ENCODE measurements around the gene SSBP3. TPM values are rescaled to one million over a fixed set of nuclear protein-coding genes. Genes with fewer than 3 reads are reported as not detected.
"Not testable (repeated sequence)": the region's sequence is repeated elsewhere in the genome, so short reads cannot be mapped to it uniquely, and the experiment has no call there.

SSBP3 gene
- total and polyA plus RNA-seq, 2 of the 13 experiments (the other 11 are each of a cell fraction or from before 2014, with no cell fraction given), result 8.5 to 17.6 TPM

DNA sequence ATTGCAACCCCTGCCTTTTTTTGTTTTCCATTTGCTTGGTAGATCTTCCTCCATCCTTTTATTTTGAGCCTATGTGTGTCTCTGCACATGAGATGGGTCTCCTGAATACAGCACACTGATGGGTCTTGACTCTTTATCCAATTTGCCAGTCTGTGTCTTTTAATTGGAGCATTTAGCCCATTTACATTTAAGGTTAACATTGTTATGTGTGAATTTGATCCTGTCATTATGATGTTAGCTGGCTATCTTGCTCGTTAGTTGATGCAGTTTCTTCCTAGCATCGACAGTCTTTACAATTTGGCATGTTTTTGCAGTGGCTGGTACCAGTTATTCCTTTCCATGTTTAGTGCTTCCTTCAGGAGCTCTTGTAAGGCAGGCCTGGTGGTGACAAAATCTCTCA, 40.9 kb upstream of the SSBP3 start:
- intact Hi-C loops (cut with micrococcal nuclease; ENCODE audit: unreplicated experiment); H3K4me2 ChIP-seq (ENCODE audit: low read depth, low read length); POLR2A ChIA-PET; BruUV-seq (replicated peaks); H3K4me1 ChIP-seq (ENCODE audit: insufficient read depth, low read length); CTCF ChIA-PET (ENCODE audit: low intra/inter-chr PET ratio, low total read pairs); H2AFZ ChIP-seq (ENCODE audit: low read length); DNase-seq (ENCODE audit: low spot score); H3K27ac ChIP-seq (ENCODE audit: extremely low read length, insufficient read depth, low read length); FAIRE-seq; H3K9me3 ChIP-seq (ENCODE audit: low read length); ATAC-seq; H3K9ac ChIP-seq (ENCODE audit: insufficient read depth, low read depth, low read length); H3K36me3 ChIP-seq (replicated peaks in 1 of 2; ENCODE audit: control insufficient read depth in 1 of 2, insufficient read depth in 2 of 2, low read length in 2 of 2); H3K79me2 ChIP-seq (ENCODE audit: insufficient read depth, low read length); H3K27me3 ChIP-seq (ENCODE audit: control insufficient read depth in 1 of 2, insufficient read depth in 2 of 2, low read length in 2 of 2); H3K4me3 ChIP-seq (replicated peaks in 1 of 3; ENCODE audit: insufficient read depth in 1 of 3, low read depth in 2 of 3, low read length in 3 of 3); H4K20me1 ChIP-seq (ENCODE audit: insufficient read depth, low read length); in situ Hi-C loops (cut with HindIII; ENCODE audit: extremely low pct_ligation_motif_present, low pct_unique_long_range_greater_than_20kb): not testable (repeated sequence)
- no CpG with 5 or more reads among the region's 2 CpGs for WGBS (ENCODE audit: low lambda C conversion rate)

DNA sequence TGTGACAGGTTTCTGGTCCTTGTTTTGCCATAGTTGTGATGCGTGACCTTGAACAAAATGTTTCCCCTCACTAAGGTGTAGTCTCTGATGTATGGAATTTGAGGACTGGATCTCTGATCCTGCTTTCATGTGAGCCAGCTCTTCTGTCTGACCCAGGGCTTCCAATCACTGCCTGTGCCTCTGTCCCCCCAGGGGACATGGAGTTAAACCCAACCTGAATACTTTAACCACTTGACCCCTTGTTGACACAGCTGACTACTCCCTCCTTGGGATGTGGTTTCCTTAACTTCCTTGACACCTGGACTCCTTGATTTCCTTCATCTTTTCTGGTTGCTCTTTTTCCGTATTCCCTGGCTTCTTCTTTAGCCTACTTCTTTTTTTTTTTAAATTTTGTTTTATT, 36.0 kb upstream of the SSBP3 start:
- no peaks in the 10 kb centered on the region for H3K4me1 ChIP-seq (ENCODE audit: insufficient read depth, low read length)
- H3K36me3 ChIP-seq (replicated peaks in 1 of 2; ENCODE audit: control insufficient read depth in 1 of 2, insufficient read depth in 2 of 2, low read length in 2 of 2), result no peaks in the 10 kb centered on the region
- in situ Hi-C loops (cut with HindIII; ENCODE audit: extremely low pct_ligation_motif_present, low pct_unique_long_range_greater_than_20kb), result no loop called here
- no peaks in the 10 kb centered on the region for H4K20me1 ChIP-seq (ENCODE audit: insufficient read depth, low read length)
- FAIRE-seq (no peak), DNase-seq (ENCODE audit: low spot score) (no peak), ATAC-seq (no peak)
- TF ChIP-seq CBX1 (IDR thresholded peaks at IDR 0.05; ENCODE audit: low read depth), result no peak
- no peak for TF ChIP-seq SOX6 (IDR thresholded peaks at IDR 0.05)
- TF ChIP-seq SOX6 (CRISPR knock-in tag; IDR thresholded peaks at IDR 0.05), result no peak
- TF ChIP-seq, protein P1, sequence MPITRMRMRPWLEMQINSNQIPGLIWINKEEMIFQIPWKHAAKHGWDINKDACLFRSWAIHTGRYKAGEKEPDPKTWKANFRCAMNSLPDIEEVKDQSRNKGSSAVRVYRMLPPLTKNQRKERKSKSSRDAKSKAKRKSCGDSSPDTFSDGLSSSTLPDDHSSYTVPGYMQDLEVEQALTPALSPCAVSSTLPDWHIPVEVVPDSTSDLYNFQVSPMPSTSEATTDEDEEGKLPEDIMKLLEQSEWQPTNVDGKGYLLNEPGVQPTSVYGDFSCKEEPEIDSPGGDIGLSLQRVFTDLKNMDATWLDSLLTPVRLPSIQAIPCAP (CRISPR knock-in tag; IDR thresholded peaks at IDR 0.05; ENCODE audit: low read depth), result no peak
- TF ChIP-seq ZNF260 (CRISPR knock-in tag; IDR thresholded peaks at IDR 0.05; ENCODE audit: borderline replicate concordance, low read depth), result no peak
- no peak for TF ChIP-seq SP140L (CRISPR knock-in tag; IDR thresholded peaks at IDR 0.05; ENCODE audit: borderline replicate concordance)
- TF ChIP-seq FOXK2 (IDR thresholded peaks at IDR 0.05), result no peak
- TF ChIP-seq ZNF180 (CRISPR knock-in tag; IDR thresholded peaks at IDR 0.05; ENCODE audit: borderline replicate concordance, low read depth), result no peak
- no peak for TF ChIP-seq ZNF12 (CRISPR knock-in tag; IDR thresholded peaks at IDR 0.05)
- no peak for TF ChIP-seq ZNF430 (CRISPR knock-in tag; IDR thresholded peaks at IDR 0.05)
- no peak for TF ChIP-seq NCOA5 (CRISPR knock-in tag; IDR thresholded peaks at IDR 0.05)
- no peak overlapping the region for H3K4me3 ChIP-seq (replicated peaks in 1 of 3; ENCODE audit: insufficient read depth in 1 of 3, low read depth in 2 of 3, low read length in 3 of 3)
- intact Hi-C loops (cut with micrococcal nuclease; ENCODE audit: unreplicated experiment), result no loop called here
- H3K4me2 ChIP-seq (ENCODE audit: low read depth, low read length), result no peak overlapping the region
- ChIA-PET POLR2A (no interaction called here), CTCF (ENCODE audit: low intra/inter-chr PET ratio, low total read pairs) (no interaction called here)
- H3K9me3 ChIP-seq (ENCODE audit: low read length), result no peaks in the 10 kb centered on the region
- no peak overlapping the region for H2AFZ ChIP-seq (ENCODE audit: low read length)
- H3K79me2 ChIP-seq (ENCODE audit: insufficient read depth, low read length), result no peaks in the 10 kb centered on the region
- H3K9ac ChIP-seq (ENCODE audit: insufficient read depth, low read depth, low read length), result no peak overlapping the region
- WGBS (ENCODE audit: low lambda C conversion rate), result 66% methylated on average over 2 of the region's 2 CpGs
- no peak overlapping the region for H3K27ac ChIP-seq (ENCODE audit: extremely low read length, insufficient read depth, low read length)
- no peaks in the 10 kb centered on the region for H3K27me3 ChIP-seq (ENCODE audit: control insufficient read depth in 1 of 2, insufficient read depth in 2 of 2, low read length in 2 of 2)
- no TSS peak for BruUV-seq (replicated peaks)
